Ammon's horn (tissue), 1 donor: ENCODE results near the gene RTEL1.
"Not testable (repeated sequence)": the region's sequence is repeated elsewhere in the genome, so short reads cannot be mapped to it uniquely, and the experiment has no call there.

Source experiments
- DNase-seq: peaks from one replicate; pipeline ENCODE4 v3.0.0-alpha.2; 2016; ENCODE audit warnings: low spot score

Gene RTEL1

DNA sequence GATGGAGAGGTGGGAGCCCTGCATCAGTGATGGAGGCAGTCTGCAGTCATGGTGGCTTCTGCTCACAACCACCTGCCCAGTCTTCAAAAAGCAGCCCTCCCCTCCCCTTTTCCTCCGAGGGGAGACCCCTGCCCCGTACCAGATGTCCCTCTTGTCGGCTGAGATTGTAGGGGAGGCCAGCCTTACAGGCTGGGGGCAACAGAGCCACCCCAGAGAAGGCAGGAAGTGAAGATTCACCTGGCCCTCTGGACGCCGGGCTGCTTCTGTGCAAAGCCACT, 42.9 kb downstream of the RTEL1 start:
- DNase-seq: no peak

DNA sequence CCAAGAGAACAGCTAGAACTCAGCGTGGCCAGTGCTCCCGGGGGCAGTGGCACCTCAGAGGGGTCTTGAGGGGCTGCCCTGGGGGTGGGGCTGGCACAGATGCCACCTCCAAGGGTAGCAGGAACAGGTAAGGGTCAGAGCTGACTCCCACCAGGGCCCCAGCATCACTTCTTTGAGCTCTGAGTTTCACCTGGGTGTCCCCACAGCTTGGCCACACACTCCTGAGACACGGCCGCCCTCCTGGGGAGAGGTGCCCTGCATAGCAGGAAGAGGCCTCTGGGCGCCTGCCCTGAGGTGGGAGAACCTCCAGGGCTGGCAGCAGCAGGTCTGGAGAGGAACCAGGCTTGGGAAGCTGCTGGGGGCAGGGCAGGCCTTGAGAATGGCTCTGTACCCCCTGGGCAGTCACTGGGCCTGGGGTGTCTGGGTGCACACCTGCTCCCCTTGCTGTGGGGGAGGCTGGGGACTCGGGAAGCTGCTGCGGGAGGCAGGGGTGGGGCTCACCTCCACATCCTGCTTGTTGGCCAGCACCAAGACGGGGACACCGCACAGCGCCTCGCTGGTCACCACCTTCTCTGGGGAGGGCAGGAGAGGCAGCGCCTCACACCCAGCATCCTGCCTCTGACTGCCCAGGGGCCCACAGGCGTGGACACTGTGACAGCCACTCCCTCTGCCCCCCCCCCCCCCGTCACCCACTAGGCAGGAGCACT, 43.4 kb downstream of the RTEL1 start:
- peak; percentile 1 for DNase-seq

DNA sequence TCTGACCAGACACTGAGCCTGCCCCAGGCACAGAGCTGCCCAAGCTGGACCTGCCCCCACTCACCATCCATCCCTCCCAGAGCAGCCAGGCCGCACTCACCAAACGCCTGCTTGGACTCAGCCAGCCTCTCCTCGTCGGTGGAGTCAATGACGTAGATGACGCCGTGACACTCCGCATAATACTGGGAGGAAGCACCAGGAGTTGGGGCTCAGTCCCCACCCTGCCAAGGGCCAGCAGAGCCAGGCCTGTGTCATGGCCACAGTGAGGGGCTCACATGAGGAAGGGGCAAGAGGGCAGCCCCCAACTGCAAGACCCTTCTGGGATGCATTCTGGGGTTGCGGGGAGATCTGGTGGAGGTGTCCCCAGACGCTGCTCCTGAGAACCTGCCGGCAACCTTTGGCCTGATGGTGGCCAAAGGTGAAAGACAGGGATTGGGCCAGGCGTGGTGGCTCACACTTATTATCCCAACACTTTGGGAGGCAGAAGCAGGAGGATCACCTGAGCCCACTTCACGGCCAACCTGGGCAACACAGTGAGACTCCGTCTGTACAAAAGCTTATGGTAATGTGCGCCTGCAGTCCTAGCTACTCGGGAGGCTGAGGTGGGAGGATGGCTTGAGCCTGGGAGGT, 44.0 kb downstream of the RTEL1 start:
- peak; percentile 1 for DNase-seq

DNA sequence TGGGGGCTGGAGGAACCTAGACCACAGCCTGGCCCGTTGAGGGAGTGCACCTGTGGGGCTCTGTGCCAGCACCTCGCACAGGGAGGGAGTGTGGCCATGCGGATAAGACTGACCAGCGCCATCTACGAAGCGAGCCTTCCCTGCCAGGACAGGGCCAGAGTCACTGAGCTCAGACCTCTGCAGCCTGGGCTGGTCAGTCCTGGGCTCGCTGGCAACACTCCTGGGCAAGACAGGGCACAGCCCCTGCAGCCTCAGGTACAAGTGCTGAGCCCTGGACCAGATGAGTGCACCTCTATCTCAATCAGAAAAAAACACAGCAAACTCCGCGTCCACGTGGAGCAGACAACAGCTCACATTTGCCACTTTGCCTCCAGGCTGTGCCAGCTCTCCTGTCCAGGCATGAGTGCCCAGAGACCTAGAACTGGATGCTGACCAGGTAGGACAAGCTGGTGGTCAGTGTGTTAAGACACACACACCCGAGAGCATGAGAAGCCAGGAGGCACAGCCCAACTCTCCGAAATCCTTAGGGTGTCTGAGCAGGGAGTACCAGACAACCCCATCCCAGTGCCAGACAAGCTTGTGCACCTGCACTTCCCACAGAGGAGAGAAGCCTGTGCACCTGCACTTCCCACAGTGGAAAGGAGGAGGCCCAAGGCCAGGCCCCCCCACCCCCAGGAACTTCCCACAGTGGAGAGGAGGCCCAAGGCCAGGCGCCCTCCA, 44.8 kb downstream of the RTEL1 start:
- DNase-seq: peak; percentile 1

DNA sequence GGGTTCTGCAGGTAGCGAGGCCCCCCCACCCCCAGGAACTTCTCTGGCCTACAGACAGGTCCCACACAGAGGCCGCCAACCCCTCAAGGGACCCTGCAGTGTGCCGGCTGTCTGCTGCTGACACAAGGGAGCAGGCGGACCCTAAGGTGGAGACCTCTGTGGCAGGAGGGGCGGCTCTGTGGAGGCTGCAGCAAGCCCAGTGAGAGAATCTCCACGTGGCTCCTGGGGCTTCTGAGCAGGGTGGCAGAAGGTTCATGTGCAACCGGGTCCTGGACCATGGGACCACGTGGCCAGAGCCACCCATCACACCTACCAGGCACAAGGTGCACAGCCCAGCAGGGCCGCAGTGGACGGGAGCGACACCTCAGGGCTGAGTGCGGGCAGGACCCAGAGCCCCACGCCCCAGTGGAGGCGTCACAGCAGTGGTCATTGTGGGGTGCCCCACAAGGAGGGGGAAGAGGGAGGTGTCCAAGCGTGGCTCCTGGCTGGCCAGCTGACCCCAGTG, 45.4 kb downstream of the RTEL1 start:
- DNase-seq: peak; percentile 1

DNA sequence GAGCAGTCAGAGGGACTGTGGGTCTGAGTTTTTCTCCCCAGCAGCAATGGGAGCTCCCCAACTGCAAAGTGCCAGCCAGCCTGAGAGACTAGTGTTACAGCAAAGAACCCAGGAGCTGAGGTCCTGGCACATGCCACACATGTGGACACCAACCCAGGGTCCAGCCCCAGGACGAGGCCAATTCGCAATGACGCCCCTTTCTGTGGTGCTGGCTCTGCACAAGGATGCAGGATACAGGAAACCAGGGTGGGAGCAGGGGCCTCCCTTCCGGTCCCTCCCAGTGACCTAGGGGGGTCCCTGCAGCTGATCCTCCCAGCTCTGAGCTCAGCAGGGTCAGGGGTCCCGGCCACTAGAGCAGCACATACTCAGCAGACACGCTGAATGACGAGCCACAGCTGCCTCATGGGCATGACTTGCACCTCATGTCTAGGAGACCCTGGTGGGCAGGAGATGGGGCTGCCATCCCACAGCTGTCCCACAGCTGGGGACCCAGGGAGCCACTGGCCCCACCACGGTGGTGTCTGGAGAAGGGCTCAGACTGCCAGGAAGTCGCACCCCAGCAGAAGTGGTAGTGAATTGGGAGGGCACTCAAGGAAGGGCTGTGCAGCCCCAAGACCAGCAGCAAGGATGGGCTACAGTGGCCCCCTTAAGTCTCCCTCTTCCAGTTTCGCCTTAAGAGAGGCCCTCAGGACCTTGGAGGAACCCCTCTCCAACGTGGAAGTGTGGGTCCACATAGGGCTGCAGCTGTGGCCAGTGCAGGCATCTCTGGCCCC, 46.0 kb downstream of the RTEL1 start:
- no peak for DNase-seq

DNA sequence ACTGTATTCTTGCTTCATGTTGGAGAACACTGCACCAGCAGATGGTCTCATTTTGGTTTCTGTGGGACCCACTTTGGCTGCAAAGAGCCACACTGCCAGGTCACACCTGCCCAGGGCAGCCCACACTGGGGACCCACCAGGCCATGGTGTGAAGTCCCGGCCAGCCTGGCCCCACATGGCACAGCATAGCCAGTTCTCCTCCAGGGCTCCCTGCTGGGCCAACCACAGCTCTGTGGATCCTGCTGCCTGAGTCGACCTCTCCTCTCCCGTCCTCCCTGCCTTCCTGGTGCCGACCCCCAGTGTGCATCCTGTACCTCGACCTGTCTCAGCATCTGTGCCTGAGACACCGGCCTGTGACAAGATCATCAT, 46.6 kb downstream of the RTEL1 start:
- peak; percentile 1 for DNase-seq

DNA sequence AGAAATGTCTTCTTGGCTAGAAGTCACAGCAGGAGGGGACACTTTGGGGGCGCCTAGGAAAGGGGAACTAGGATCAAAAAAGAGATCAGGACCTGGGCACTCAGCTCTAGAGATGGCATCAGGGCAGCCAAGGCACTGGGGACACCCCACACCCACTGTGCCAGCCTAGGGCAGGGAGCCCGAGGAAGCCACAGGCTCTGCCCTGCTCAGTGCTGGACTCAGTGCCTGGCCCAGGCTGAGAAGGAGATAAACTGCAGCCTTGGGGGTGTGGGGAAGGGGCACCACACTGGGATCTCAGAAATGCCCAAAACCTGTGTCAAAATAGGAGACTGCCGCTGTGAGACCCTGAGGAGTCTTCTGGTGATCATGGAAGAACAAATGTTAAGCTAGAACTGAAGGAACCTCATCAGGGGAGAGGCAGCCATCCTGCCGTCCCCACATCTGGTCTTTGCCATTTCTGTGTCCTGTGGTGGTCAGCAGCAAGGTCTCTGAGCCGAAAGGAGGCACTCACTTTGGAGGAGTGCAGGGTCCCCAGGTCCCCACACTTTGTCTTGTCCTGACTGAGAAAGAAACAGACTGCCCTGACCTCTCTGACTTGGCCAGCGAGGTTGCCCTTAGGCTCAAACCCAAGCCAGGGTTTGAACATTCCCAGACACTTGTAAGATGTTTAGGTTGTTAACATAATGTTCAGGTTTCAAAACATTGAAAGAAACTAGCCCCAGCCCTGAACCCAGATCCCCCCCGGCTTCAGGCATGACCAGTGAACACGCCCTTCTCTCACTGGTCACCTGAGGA, 47.3 kb downstream of the RTEL1 start:
- DNase-seq: no peak

DNA sequence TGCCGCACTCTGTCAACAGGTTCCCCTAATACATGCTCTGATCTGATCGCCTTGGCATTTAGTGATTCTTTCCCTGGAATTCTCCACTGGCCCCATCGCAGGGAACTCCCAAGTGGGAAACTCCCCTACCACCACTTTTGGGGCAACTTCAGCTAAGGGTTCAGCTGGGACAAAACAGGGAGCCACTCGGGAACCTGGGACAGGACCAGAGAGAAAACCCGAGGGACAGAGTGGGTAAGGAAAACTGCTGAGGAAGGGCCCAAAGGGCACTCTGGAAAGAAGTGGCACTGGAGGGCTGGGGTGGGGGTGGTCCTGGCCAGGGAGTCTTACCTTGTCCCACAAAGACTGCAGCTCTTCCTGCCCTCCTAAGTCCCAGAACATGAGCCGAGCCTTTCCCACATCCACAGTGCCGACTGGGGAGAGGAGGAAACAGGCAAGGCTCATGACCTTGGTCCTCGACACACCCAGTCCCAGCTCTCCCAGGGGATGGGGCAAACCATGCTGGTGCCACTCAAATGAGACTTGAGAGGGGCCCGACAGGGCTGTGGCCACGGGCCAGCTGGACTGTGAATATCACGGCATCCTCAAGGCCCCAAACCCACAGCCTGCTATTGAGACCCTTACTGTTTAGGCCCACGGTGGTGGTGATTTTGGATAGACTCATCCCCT, 48.0 kb downstream of the RTEL1 start:
- peak; percentile 1 for DNase-seq

DNA sequence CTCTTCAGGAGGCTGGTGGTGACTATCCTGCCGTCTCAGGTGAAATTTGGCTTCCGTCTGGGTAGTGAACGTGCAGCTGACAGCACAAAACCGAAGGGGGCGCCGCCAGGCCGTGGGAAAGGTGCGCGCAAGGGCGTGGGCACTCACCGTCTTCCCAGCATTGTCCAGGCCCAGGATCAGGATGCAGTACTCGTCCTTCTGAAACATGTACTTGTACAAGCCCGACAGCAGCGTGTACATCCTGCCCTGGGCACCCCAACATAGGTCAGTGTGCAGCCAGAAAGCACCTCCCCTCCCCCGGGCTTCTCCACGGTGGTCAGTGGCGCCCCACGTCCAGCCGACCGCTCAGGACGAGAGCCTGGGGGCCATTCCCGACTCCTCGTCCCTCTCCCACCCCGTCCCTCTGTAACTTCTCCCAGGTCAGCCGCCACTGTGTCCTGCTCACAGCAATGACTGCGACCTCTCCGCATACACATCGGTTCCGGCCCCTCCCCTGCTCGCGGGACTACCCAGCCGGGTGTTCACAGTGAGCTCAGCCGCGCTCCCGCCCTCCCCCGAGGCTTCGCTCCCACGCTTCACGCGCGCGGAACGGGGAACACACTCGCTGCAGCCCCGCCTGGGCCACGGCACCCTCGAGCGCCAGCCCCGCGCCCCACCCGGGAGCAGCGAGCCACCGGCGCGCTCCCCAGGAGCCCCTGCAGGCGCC, 48.9 kb downstream of the RTEL1 start:
- DNase-seq: peak; percentile 21

DNA sequence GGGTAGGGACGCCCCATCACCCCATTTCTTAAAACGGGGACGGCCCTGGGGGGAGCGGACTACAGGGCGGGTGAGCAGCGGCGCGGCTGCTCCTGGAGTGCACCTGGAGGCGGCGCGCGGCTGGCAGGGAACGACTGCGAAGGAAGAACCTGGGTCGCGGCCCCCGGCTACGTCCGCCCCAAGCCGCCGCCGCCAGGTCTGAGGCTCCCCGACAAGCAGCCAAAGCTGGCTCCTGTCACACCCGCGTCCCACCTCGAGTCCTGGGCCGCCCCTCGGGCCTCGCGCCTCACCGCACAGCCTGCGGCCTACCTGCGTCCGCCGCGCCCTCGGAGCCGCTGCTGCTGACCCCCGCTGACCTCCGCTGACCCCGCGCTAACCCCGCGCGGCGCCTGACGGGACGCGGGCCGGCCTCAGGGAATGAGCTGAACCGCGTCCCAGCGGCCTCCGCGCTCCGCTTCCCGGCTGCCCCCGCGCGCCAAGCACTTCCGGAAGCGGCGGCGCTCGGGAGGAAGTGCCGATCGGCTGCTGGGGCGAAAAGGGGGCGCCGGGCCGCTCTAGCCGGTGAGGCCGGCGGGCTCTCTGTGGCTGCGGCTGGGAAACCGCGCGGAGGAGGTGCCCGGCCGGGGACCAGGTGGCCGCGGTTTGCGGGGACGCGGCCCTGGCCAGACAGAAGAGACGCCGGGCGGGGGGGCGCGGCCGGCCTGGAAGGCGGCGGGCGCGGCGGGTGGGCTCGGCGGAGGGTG, 49.6 kb downstream of the RTEL1 start, which contains the start of the genes ARFRP1 and ZGPAT:
Gene ARFRP1, minus strand, starts transcription at position 419 of the 743 bp plus-strand sequence. CDS start 885 bp downstream, outside the sequence.
Gene ZGPAT, plus strand, starts transcription at position 482 of the 743 bp plus-strand sequence. CDS start 542 bp downstream, outside the sequence.
- peak; percentile 88 for DNase-seq

DNA sequence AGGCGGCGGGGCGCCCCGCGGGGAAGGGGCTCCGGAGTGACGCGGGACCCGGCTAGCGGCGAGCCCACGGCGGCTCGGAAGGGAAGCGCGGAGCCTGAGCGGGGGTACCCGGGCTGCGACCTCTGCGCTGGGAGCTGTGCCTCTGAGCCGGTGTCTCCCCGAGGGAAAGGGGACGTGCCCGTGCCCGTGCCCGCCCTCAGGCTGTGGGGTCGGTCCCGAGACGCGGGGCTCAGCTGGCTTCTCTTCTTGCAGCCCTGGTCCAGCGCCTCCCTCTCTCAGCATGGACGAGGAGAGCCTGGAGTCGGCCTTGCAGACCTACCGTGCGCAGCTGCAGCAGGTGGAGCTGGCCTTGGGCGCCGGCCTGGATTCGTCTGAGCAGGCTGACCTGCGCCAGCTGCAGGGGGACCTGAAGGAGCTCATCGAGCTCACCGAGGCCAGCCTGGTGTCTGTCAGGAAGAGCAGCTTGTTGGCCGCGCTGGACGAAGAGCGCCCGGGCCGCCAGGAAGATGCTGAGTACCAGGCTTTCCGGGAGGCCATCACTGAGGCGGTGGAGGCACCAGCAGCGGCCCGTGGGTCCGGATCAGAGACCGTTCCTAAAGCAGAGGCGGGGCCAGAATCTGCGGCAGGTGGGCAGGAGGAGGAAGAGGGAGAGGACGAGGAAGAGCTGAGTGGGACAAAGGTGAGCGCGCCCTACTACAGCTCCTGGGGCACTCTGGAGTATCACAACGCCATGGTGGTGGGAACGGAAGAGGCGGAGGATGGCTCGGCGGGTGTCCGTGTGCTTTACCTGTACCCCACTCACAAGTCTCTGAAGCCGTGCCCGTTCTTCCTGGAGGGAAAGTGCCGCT, 50.4 kb downstream of the RTEL1 start:
- peak; percentile 2 for DNase-seq

DNA sequence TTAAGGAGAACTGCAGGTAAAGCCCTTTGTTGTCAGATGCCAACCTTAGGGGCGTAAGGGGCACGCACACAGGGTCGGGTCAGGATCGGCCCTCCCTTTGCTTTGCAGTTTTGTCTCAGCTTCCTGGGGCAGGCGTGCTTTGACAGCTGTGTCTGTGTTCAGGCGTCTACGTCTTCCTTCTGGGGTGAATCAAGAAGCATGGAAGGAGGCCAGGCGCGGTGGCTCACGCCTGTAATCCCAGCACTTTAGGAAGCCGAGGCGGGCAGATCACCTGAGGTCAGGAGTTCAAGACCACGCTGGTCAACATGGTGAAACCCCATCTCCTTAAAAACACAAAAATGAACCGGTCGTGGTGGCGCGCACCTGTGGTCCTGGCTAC, 51.0 kb downstream of the RTEL1 start:
- peak; percentile 1 for DNase-seq

DNA sequence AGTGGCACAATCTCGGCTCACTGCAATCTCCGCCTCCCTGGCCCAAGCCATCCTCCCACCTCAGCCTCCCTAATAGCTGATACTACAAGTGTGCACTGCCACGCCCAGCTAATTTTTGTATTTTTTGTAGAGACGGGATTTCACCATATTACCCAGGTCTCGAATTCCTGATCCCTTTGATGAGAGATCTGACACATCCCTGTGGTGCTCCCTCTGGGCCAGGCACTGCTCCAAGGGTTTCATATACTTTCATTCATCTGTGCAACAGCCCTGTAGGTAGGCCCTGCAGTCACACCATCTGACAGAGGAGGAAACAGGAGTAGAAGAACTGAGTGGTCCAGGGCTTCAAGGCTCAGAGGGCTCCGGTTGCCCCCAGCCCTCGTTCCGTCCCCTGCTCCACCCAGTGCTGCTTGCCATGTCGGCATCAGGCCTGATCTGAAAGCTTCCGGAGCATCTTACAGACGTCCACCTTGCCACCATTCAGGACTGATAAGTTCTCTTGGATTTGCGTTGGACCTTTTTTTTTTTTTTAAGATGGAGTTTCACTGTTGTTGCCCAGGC, 53.1 kb downstream of the RTEL1 start:
- peak; percentile 0 for DNase-seq

DNA sequence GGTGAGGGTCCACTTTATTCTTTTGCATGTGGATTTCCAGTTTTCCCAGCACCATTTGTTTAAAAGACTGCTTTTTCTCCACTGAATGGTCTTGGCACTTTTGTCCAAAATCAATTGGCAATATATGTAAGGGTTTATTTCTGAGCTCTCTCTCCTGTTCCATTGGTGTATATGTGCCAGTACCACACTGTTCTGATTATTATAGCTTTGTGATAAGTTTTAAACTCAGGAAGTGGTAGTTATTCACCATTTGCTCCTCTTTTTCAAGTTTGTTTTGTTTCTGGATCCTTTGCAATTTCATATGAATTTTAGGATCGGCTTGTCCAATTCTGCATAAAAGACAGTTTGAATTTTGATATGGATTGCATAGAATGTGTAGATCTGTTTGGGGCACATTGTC, 54.1 kb downstream of the RTEL1 start:
- DNase-seq: no peak

DNA sequence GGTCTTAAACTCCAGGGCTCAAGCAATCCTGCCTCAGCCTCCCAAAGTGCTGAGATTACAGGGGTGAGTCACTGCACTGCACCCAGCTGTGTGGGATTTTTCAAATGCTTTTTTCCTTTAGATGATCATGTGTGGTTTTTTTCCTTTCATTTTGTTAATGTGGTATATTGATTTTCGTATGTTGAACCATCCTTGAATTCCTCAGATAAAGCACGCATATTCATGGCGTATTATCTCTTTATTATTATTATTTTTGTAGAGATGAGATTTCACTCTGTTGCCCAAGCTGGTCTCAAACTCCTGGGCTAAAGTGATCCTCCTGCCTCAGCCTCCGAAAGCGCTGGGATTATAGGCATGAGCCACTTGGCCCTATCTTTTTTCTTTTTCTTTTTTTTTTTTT, 56.7 kb downstream of the RTEL1 start:
- no peak for DNase-seq

DNA sequence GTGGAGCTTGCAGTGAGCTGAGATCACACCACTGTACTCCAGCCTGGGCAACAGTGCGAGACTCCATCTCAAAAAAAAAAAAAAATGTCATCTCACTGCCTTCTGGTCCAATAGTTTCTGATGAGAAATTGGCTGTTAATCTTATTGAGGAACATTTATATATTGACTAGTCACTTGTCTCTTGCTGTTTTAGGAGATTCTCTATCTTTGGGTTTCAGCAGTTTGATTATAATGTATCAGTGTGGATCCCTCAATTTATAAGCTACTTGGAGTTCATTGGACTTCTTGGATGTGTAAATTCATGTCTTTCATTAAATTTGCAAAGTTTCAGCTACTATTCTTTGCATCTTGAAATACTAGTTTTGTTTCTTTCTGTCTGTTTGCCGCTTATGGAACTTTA, 60.9 kb downstream of the RTEL1 start:
- DNase-seq: no peak

DNA sequence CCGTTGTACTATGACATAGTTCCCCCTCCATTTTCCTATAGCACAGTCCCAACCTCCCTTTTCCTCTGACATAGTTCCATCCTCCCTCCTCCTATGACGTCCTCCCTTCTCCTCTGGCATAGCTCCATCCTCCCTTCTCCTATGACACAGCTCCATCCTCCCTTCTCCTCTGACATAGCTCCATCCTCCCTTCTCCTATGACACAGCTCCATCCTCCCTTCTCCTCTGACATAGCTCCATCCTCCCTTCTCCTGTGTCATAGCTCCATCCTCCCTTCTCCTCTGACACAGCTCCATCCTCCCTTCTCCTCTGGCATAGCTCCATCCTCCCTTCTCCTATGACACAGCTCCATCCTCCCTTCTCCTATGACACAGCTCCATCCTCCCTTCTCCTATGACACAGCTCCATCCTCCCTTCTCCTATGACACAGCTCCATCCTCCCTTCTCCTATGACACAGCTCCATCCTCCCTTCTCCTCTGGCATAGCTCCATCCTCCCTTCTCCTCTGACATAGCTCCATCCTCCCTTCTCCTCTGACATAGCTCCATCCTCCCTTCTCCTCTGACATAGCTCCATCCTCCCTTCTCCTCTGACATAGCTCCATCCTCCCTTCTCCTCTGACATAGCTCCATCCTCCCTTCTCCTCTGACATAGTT, 65.0 kb downstream of the RTEL1 start:
- DNase-seq: not testable (repeated sequence)
